SH-SY5Y (cell line): ENCODE measurements around the gene VGLL2.

ENCODE experiments used
- GATA2 ChIP-seq: IDR thresholded peaks from 2 replicates; pipeline ENCODE4 v1.6.1; 2011; ENCODE audit warnings: mild to moderate bottlenecking, low read depth, low read length
- GATA3 ChIP-seq: IDR thresholded peaks from 2 replicates; pipeline ENCODE4 v1.6.1; 2011; ENCODE audit warnings: low read depth, mild to moderate bottlenecking, low read length, moderate library complexity

DNA sequence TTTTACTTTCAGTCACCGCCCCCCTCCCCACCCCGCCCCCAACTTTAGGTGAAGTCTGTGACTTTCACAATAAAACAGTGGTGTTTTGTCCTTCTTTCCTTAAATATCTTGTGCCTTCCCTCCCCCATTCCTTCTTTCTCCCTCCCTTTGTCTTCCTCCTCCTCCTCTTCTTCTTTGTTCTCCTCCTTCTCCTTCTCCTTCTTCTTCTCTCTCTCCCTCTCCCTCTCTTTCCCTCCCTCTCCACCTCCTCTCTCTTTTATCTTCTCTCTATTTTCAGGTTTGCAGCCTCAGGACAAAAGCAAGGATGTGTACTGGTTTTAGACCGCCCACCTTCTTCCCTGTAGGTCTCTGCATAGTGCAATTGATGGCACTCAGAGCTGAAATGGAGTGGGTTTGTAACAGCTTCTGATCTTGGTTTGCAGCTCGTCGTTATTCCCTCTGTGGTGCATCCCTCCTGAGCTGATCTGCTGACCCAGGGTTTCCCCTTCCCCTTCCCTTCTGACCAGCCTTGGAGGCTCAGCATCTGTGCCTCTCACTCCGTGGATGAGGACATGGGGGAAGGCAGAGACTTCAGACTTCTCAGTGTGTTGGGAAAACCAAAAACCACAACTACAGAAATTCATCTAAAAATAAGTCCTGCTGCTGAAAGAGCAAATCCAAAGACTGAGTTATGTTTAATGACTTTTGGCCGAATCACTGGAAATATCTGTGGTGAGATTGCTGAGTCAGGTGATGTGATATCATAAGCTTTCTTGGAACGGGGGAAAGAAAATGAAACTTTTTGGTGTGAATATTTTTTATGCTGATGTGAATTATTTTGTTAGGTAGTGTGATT, 6.9 kb downstream of the VGLL2 start:
- TF ChIP-seq GATA2 = no peak
- TF ChIP-seq GATA3 = no peak
